ENCODE results near the gene PPP1R7.
A peak's percentile ranks its signal among the peaks of the same experiment; 100 is the strongest.

PPP1R7 gene

DNA sequence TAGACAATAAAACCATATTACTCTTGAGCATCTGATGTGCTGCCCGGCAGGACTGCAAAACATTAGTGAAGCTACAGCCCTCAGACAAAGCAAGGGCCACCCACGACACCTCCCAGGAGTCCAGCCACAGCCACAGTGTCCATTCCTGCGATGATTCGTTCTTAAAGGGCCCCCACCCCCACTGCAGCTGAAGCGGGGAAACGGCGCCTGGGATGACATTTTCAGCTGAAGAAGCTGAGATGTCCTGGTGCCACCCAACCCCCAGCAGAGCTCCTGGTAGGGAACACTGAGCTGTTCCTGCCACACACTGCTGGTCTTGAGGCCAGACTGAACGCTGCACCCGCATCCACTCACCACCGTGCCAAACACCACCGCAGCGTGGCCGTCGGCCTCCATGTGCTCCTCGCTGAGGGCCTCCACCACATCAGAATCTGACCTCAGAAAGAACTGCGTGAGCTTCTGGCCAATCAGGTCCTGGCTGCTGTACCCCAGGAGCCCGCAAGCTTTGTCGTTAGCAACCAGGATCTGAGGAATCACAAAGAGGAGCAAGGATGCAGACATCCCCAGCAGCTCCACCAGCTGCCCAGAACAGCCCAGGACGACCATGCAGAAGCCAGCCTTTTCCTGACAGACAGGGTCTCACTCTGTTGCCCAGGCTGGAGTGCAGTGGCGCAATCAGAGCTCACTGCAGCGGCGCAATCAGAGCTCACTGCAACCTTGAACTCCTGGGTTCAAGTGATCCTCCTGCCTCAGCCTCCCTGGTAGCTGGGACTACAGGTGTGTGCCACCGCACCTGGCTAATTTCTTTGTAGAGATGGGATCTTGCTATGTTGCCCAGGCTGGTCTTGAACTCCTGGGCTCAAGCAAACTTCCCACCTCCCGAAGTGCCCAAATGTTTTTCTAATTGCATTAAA lies 10.5 kb upstream of the PPP1R7 start:
- DNase-seq (ENCODE audit: low read depth), result no peak

DNA sequence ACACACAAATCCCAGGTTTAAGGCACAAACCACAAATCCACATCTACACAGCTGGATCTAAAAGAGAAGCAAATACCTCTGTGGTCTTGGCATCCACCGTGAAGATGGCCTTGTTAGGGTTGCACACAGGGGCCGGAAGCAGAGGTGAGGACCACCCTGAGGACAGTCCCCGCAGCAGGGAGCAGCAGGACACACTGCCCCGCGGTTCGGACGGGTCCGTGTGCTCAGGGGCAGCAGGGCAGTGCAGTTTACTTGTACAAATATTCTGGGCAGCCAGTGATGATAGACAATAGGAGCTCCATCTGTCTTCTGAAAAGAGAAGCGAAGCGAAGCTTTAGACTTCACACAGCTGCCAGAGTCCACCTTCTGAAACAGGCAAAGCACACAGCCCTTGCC lies 9.8 kb upstream of the PPP1R7 start:
- DNase-seq (ENCODE audit: low read depth), result no peak

DNA sequence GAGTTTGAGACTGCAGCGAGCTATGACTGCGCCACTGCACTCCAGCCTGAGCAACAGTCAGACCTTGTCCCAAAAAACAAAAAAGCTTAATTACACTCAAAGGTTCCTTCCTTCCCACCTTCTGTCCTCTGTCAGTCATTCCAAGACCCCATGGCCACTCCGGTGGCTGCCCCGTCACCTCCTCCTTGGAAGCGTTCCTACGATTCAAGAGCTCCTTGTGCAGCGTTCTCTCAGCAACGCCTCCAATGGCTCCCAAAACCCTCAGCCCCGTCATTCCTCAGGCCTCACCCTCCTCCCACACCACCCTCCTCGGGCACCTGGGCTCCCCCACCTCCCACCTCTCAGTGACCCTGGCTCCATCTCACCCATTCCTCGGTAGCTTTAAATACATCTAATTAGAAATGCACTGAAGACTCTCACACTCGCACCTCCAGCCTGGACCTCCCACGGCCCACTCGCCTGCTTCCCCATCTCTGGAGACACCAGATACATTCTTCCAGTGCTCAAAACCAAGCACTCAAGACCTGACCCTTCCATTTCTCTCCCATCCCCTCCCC lies 9.0 kb upstream of the PPP1R7 start:
- no peak for DNase-seq (ENCODE audit: low read depth)

- DNase-seq (ENCODE audit: low read depth), result no peak
Observed at GRCh38 chr2:241142063-241142462, 8.2 kb upstream of the PPP1R7 start.

DNA sequence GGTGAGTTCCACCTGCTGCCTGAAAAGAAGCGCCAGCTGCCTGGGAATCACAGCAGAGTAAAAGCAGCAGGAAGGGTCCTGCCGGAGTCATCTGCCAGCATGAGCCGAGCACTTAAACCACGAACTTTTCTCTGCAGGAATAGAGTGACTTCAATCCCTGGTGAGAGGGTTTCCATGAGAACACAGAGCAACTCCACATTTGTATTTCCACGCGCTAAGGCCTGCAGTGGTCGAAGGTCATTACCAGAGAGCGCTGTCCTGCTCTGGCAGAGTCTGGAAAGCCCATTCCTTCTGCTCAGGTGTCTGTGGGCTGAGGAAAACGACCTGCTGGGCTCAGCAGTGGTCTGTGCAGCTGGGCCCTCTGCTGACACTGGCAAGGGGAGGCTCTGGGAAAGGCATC lies 7.7 kb upstream of the PPP1R7 start:
- DNase-seq (ENCODE audit: low read depth), result no peak

DNA sequence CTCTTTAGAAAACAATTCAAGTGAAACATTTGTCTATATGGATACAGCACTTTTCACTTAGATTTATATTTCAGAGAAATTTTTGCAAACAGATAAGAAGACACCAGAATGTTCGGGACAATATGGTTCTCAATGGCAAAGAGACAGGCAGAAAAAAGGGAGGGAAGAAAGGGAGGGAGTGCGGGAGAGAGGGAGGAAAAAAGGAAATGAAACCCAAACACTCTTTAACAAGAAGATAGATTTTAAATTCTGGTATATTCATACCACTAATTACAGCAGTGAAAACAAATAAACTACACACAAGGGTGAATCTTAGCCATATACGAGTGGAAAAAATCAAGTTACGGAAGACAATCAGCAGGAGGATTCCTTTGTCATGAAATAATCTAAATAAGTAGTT lies 4.0 kb upstream of the PPP1R7 start:
- DNase-seq (ENCODE audit: low read depth), result no peak

DNA sequence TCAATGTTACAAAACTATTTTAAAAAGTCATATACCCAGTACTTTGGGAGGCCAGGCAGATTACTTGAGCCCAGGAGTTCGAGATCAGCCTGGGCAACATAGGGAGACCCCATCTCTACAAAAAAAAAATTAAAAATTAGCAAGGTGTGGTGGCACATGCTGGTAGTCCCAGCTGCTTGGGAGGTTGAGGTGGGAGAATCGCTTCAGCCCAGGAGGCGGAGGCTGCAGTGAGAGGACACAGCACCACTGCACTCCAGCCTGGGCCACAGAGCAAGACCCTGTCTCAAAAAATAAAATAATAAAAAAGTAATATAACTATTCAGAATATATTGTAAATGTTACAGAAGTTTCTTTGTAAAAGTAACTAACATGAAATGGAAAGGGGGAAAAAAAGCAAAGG lies 2.9 kb upstream of the PPP1R7 start:
- DNase-seq (ENCODE audit: low read depth), result no peak

GRCh38 chr2:241148239-241148638 lies 2.0 kb upstream of the PPP1R7 start:
- no peak for DNase-seq (ENCODE audit: low read depth)

DNA sequence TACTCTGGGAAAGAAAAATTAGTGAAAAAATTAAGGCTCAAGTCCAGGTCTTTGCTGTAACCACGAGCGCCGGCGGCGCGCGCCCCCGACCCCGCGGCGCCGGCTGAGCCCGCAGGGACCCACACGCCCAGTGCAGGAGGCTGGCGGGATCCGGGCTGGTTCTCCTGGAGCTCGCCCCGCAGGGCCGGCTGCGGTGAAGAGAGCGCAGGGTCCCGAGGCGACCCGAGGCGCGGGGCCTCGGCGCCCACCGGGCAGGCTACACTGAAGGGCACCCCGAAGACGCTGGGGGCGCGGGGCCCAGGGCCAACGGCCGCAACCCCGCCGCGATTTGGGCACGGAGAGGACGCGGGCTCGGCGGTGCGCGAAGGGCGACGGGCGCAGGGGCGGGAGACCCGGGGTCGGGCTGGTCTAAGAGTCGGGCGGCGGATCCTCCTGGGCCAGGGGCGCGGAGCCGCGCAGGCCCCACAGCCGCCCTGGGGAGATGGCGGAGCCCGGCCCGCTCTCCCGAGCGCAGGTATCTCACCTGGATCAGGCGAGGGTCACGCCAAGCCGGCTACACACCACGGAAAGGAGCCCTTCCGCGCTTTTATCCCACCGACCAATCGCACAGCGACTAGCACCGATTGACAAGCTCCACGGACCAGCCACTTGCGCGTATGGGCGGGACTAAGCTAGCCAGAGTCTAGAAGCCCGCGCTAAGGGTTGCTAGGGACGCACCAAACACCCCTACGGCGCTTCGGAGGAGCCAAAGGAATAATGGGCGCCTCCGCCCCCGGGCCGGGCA lies 1.2 kb upstream of the PPP1R7 start, which contains the start of gene PASK:
Gene PASK (minus strand): TSS at position 582 of the 784 bp plus-strand sequence. CDS start 6,440 bp downstream, outside the sequence.
- peak; percentile 86 for DNase-seq (ENCODE audit: low read depth)

- no peak for DNase-seq (ENCODE audit: low read depth)
Observed at GRCh38 chr2:241149675-241149924, 667 bp upstream of the PPP1R7 start.

DNA sequence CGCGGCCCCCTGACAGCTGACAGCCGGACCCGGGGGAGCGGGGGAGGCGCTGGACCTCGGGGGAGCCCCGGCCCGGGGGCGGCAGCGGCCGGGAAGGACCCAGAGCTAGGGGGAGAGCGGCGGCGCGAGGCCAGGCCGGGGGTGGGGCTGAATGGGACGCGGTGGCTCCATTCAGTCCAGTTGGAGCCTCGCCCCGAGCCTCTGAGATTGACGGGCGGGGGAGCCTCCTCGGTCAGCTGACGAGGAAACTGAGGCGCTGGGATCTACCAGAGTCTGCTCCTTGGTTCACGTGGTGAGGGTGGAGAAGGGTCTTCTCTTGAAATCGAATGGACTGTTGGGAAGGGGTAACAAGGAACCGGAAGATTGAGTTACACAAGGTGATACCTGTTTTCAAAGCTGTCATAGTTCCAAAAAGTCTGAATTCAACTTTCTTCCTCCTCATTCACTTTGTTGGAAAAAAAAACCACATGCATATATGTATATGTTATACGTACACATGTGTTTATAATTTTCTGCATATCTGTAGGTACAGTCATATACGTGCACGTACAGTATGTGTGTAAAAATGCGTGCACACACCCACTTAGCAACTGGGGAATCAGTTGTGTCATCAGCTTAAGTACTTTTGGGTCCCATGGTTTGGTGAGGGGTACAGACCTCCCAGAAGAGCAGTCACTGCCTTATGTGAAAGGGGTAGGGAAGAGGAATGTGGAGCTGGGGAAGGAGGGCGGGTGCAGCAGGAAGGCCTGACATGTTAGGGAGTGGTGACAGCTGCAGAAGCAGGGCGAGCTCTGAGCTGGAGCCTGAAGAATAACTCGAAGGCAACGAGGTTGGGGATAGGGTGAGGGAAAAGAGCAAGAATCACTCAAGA lies 628 bp downstream of the PPP1R7 start:
- no peak for DNase-seq (ENCODE audit: low read depth)

DNA sequence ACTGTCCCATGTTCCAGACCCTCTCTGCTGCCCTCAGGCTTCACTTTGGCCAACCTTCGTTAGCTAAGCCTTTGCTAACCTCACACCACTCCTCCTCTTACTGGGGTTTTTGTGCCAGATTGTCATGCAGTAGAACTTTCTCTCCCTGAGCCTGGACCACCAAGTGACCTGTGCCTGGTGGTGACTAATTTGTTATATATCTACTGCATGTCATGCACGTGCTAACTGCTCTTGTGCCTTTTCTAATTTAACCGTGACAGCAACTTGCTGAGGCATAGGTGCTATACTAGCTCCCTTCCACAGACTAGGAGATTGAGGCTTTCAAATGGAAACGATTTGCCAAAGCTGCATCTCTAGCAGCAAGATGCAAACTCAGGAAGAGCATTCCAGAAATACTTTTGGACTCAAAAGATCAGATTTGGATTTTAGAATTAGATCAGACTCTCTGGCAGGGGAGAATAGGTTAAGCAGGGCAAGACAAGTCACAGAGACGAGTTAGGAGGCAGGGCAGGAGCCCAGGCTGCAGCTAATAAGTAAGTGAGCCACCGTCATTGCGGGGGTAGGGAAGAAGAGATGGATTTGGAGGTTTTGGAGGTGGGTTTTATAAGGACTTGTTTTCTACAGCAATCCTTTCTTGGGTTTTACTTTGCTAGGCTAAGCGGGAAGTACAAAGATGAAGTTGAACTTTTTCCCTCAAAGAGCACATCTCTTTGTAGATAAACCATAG lies 1.8 kb downstream of the PPP1R7 start:
- DNase-seq (ENCODE audit: low read depth), result no peak

DNA sequence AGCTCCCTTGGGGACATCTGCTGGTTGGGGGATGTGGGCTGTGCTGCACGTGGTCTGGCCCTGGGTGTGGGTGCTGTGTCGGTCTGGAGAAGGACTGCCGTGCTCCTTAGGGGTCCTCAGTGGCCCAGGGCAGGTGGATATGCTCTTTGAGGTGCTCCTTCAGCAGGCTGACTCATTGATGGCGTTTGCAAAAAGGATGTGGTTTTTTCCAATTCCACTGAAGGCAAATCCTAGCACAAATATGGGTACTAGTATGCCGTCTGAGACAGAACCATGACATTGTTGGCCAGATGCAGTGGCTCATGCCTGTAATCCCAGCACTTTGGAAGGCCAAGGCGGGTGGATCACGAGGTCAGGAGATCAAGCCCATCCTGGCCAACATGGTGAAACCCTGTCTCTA lies 3.3 kb downstream of the PPP1R7 start:
- no peak for DNase-seq (ENCODE audit: low read depth)

GRCh38 chr2:241154915-241155314 lies 4.6 kb downstream of the PPP1R7 start:
- DNase-seq (ENCODE audit: low read depth), result no peak

DNA sequence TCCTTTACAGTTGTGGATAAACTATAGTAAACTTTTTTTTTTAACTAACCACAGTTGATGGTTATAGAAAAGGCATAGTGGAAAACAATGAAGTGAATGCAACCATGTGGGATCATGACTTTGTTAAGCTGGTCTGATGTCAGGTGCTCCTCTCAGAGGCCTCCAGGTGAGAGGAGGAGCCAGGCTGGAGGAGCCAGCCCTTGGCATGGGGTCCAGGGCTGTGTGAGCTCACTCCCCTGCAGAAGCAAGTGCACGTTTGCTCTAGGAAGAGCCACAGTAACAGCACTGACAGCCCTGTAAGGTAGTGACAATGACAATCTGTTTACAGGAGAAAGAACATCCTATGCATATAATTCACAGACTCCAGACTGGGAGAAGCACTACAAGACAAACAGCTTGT lies 5.7 kb downstream of the PPP1R7 start:
- DNase-seq (ENCODE audit: low read depth), result no peak

DNA sequence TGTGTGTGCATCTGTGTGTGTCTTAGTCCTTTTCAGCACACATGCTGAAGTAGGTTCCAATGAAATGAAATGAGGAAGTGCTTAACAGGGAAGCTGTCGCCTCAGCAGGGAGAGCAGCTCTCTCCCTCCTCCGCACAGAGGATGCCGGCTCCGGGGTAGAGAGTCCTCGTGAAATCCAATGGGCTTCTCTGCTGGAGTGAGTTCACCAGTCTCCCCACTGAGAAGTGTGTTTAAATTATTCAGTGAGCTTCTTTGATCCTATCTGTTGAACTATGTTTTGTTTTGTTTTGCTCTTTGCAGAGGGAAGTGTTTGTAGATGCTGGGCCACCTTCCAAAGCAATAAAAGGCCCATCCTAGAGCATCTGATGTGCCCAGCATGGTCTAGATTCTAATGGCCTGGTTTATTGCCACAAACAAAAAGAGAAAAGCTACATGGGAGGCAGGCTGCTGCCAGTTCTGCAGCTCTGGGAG lies 6.7 kb downstream of the PPP1R7 start:
- no peak for DNase-seq (ENCODE audit: low read depth)

DNA sequence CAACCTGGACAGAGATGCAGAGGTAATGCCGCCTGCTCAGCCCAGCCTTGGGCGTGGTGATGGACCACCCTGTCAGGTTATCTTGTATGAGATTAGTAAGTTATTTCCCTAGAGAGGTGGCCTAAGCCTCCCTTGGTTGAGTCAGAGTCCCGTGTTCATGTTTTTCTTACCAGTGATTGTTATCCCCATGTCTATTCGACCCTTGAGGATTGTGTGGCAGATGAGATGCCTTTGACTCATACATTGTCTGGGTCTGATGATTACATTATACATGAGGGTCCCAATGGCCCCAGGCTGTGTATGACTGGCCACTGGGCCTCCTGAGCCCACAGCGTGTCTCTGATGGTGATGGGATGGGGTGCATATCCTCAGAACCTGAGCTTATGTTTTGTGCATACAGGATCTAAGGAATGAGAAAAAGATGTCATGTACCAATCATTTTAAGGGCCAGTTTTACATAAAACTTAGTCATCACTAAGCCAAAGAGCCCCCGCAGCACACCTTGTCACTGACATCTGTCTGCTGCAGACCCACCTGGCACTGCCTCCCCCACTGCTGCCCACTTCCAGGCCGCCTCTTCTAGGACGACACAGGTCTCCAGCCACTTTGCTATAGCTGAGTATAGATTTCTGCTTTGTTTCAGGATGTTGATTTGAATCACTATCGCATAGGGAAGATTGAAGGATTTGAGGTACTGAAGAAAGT lies 7.7 kb downstream of the PPP1R7 start:
- DNase-seq (ENCODE audit: low read depth), result no peak

DNA sequence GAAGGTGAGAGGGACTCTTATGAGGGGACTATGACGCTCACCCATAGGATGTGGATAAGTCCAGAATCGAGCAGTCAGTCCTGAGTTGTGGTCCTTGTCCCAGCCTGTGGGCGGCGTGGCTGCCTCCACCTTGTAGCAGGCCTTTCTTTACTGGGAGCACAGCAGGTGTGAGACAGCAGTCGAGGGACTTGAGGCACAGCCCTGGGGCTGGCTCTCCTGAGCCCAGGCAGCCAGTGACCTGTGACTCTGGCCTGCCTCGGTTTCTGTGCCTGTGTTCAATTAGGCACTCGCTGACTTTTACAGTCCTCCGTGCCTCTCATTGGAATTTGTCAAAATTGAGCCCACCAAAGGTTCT lies 8.3 kb downstream of the PPP1R7 start:
- no peak for DNase-seq (ENCODE audit: low read depth)

- no peak for DNase-seq (ENCODE audit: low read depth)
Observed at GRCh38 chr2:241159116-241159515, 8.8 kb downstream of the PPP1R7 start.

GRCh38 chr2:241160318-241160717 lies 10.1 kb downstream of the PPP1R7 start:
- DNase-seq (ENCODE audit: low read depth), result no peak
